NCI-H2196 treated with DMSO at 0.1 percent for 48 hours (cell line): ENCODE results near the gene CDH13.

Experiments used
- DNase-seq: peaks from one replicate; lab custom pipeline; 2025; ENCODE audit not compliant: unreplicated experiment; lab: John Stamatoyannopoulos, UW

The CDH13 gene

DNA sequence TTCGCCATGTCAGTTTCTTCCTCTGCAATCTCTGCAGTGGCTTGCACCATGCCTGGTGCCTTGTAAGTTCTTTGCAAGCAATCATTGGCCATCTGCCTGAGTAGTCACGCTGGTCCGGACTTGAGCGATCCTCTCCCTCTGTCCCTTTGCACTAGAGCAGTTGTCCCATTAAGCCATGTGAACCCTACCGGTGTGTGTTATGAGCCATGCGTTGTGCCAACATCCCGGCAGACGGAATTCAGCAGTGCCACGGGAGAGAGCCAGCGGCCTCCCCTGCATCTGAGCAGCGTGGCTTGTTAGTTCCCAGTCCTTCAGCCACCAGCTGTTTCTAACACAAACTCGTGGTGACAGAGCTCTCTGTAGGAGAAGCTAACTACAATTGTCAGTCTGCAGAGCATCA is 905.9 kb downstream of the CDH13 start:
- DNase-seq: no peak

DNA sequence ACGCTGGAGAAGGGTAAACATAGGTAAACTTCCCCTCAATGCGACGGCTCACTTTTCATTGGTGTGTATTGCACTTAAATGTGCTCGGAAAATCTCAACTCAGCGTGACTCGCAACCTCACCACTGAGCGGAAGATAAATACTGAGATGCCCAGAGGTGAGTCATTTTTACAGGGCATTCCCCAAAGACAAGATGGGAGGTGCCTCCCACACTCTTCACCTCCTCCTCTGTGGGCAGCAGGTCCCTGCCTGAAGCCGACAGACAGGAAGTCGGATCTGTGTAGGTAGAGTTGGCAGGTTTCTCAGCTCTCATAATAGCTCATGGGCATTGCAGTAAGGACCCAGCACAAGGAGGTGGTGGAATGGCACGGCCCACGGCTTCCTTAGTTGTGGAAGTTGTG is 906.4 kb downstream of the CDH13 start:
- peak; percentile 57 for DNase-seq

DNA sequence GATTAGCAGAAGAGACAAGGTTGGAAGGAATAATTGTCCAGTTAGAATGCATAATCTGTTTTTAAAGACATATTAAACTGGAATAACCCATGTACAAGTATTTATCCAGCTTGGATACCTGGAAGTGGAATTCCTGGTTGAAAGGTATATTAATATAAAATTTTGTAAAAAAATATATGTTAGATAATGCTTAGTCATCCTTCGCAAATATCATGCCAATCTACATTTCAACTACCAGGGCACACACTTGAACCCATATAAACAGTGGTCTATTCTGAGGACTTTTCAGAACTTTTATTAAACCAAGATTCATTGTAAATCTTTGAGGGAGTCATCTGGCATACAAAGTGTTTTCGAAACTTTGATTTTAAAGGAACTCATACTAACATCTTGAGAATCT is 911.9 kb downstream of the CDH13 start:
- no peak for DNase-seq

DNA sequence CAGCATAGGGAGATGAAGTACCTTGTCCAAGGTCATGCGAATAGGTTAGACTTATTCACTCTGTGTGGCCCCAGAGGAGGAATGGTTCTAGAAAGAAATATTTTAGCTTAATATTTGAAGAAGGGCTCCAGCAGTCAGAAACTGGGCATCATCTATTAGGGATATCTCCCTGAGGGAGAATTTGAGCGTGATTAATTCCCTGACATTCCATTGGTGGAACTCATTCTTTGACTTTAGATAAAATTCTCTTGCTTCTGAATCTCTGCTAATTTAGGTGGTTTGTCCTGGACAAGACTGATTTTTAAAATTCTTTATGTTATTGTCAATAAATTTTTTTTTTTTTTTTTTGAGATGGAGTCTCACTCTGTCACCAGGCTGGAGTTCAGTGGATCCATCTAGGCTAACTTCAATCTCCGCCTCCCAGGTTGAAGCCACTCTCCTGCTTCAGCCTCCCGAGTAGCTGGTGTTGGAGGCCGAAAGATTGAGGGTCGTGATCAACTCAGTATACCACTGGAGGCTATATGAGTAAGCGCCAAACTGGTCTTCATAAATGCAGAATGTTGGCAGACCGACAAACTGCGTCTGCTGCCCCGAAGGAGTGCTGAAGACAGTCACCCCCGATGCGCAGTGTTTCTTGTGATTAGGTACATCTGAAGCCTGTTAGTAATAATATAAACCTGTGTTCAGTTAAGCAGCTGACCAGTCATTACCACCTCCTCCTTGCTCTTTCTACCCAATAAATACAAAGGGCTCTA is 913.1 kb downstream of the CDH13 start:
- no peak for DNase-seq

DNA sequence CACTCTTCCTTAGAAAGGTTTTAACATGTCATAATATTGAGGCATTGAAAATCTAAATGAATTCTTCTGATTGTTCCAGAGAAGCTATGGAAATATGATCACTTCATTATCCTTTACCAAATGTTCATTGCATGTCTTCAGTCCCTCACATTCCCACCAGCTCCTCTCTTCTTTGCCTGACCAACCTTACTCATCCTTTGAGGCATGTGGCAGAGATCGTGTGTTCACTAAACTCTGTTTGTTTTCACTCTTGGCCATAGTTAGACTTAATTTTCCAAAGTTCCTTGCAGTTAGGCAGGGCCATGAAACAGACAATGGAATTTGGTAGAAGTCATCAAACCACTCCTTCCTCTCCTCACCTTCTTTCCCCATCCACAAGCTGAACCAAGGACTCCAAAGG is 914.5 kb downstream of the CDH13 start:
- no peak for DNase-seq

DNA sequence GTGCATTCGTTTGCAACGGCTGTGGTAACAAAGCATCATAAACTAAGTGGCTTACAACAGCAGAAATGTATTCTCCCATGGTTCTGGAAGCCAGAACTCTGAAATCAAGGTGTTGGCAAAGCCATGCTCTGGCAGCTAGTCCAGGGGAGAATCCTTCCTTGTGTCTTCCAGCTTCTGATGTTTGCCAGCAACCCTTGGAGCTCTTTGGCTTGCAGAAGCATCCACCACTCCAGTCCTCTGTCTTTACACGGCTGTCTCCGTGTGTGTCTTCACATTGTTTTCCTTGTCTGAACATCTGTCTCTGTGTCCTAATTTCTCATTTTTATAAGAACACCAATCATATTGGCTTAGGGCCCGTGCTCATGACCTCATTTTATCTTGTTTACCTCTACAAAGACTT is 915.7 kb downstream of the CDH13 start:
- no peak for DNase-seq

DNA sequence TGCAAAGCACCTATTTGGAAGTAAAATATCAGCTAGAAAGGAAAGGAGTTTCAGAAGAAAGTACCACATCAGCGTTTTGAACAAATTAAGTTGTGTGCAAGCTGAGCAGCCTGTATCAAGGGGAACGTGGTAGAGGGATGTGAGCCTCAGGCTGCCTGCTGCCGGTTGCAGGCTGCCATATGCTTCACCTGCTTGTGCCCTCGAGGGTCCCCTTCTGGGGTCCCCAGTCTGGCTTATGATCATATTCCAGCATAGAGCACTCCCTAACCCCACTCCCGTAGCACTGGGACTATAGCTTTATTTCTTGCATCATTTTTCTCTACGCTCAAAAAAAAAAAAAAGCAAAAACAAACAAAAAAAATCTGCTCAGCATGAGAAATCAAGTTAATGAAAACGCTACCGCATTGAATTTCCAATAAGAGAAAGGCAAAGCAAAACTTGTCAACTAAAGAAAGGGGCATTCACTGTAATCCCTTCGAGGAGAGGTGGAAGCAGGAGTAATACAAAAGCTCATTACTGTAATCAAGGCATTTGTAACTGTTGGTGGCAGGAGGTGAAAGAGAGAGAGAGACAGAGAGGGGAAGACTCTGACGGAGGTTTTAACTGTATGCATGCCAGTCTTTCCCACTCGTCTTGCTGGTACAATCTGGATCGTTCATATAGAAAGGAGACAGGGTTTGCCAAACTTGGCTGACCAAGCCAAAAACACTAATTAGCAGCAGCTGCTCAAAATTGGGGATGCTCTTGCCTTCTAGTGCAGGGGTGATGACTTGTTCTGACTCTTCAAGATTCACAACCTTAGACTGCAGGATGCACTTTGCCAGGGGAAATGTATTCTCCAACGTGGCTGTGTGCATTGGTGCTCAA is 922.8 kb downstream of the CDH13 start:
- no peak for DNase-seq

DNA sequence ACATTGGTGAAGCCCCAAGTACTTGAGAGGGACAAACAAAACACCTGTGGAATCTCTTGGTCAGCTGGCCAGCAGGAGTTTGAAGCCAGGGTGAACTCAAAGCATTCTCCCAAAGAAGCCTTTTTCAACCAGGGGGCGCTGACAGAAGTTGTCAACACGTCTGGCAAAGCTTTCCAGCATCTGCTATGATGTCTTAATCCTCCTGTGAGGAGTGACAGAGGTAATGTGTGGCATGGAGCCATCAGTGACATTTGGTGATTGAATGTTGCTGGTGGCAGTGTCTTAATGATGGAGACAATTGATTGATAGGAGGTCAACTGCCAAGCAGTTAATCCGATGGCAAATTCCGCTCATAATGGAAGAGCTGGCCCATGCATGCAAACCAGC is 923.4 kb downstream of the CDH13 start:
- DNase-seq: no peak

DNA sequence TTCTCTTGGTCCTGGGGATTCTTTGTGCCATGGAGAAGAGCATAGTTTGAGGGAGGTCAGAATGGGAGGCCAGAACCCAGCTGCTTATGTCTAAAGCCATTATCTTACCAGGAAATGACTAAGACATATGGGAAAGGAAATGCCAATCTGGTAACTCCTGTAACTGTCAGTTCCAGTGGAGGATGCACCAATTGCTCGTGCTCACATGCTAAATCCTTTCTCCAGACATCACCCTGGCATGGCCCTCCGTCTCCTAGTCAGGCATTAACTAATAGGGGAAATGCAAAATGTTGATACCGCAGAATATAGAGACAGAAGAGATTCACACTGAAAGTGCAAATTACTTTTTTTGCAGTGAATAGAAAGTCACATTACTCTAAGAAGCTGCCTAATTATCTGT is 925.5 kb downstream of the CDH13 start:
- DNase-seq: no peak

DNA sequence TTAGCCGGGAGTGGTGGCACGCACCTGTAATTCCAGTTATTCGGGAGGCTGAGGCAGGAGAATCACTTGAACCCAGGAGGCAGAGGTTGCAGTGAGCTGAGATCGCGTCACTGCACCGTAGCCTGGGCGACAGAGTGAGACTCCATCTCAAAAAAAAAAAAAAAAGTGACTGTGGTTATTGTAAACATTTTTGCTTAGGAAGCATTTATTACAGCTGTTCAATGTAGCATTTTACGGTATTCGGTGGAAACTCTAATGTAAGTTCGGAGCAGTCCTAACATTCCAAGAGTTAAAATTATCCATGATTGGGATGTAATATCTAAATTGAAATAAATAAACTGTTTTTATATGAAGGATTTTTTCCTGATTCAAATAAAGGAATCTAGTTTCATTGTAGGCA is 926.2 kb downstream of the CDH13 start:
- no peak for DNase-seq

DNA sequence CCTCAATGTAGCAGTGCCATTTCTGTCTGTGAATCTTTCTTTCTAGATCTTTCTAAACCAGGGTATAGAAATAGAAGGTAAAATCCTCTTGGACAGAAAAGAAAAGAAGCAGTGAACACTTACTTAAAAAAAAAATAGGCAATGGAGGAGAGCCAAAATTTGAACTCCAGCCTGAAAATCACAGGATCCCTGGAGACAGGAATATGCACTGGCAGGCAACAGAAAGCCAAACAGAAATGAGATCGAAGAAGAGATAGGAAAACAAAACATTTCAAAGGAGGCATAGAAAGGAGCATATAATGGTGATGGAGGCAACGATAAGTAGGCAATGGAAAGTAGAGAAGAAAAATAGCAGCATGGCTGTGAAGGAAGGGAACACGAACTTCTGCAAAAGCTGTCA is 927.3 kb downstream of the CDH13 start:
- DNase-seq: no peak

DNA sequence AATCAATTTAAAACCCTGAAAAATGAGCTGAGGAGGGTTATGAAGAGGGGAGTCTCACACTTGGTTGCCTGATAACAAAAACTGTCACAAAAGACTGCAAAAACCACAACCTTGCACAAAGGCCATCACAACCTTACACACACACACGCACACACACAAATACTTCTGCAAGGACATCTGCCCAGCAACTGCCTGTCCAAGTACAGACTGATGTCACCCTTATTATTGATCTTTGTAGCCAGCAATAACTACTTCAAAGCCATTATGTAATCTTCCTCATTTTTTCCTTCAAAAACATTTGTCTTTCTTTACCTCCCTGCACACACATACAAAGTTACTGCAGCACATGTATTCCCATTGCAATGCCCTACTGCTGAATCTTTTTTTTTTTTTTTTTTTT is 927.8 kb downstream of the CDH13 start:
- no peak for DNase-seq

DNA sequence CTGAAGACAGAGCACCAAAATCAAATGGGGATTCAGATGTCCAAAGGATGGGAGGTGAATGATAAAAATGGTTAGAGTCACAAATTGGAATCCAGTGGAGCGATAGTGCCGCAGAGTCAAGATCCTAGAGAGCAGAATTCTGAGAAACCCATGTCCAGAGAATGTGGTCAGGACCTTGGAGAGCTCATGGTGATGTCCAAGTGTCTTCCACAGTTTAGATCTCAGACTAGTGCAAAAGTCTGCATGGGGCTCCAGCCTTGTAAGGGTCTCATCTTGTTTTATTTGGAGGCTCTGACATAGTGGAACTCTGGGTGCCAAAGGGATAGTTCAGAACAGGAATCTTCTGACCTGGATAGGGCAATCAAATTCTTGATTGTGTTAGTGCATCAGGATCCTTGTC is 935.1 kb downstream of the CDH13 start:
- no peak for DNase-seq

DNA sequence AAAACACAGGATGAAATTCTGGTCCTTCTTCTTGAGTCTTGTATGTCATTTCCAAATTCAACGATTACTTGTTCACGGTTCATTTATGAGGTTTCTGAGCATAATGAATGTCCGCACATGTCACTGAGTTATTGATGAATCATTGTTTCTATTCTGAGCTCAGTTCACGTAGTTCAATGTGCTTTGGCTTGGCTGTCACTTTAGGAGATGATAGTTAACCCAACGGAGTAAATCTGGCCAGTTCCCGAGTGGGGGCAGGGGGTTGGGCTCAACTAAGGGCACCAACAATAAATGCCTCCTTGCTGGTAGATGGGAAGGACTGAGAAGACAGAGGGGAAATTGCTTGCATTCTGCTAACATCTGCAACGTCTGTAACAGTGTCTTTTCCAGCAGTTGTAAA is 941.6 kb downstream of the CDH13 start:
- no peak for DNase-seq

DNA sequence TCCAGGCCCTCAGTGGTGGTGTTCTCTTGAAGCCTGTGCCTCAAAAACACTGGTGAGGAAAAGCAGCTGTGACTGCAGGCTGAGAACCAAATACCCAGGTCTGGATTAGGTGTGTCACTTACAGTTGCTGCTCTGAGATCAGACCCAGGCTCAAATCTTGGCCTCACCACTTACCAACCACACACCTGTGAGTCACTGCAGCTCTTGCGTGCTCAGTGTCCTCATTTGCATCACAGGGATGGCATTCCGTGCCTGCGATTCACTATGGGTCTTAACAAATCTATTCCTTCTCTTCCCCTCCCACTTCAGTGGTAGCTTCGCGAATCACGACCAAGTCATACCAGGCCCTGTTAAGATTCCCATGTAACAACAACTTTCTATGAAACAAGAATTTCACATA is 947.6 kb downstream of the CDH13 start:
- DNase-seq: no peak

DNA sequence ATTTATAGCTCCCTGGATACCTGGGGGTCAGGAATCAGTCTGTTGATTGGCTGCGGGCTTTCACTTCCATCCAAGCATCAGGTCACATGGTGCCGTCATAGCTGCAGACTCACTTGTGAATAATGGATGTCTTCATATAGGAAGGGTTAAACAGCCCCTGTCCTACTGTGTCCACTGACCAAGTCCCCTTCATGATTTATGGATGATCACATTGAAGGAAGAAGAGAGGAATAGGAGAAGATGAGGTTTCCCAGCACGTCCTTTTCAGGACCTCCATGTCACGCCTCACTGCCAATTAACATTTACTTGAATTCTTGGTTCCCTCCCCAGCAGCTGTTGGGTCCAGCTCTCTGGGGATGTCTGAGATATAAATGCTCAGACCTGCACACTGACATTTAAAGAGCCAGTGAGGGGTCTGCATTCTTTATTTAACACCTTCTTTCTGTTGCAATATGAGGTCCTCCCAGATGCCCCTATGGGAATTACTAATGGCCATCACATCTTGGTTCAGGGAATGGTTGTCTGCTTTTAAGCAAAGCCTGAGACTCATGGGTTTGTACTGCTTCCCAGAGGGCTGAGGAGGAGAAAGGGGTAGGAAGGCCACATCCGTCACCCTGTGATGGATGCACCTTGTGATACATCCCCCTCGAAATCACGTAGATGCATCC is 950.4 kb downstream of the CDH13 start:
- DNase-seq: no peak

DNA sequence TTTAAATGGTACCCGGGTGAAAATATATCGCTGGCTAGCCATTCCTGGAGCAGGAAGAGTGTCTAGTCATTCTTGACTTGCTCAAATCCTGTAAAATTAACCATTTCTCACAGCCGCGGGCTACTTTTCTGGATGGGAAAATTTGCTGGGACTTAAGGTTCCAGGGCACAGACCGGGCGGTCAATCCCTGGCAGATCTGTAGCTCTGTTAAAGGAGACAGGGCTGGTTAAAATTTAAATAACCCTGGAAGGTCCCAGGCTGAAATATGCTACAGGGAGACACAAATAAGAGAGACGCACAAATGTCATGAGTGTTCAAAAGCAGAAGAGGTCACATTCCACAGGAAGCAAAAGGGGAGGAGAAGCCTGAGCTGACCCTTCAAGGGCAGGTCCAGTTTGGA is 951.4 kb downstream of the CDH13 start:
- no peak for DNase-seq

DNA sequence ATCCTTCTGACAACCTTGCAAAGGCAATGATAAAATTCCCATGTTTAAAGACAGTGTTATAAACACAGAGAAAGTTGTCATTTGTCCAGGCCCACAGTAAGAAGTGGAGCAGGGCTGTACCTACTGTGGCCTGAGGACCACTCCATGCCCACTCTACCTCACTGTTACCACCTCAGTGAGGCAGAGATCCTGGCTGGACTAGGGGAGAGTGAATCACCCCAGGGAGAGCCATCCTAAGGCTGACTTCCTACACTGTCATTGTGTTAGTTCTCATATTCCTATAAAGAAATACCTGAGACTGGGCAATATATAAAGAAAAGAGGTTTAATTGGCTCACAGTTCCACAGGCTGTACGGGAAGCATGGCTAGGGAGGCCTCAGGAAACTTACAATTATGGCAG is 952.3 kb downstream of the CDH13 start:
- no peak for DNase-seq

DNA sequence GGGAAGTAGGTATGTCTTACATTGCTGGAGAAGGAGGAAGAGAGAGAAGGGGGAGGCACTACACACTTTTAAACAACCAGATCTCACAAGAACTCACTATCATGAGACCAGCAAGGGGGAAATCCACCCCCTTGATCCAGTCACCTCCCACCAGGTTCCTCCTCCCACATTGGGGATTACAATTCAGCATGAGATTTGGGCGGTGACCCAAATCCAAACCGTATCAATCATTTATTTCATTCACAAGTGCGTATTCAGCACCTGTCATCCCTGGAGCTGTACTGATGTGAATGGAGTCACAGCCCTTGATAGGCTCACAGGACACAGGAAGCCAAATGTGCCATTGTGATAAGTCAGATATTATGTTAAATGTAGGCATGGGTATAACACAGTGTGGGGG is 952.7 kb downstream of the CDH13 start:
- DNase-seq: no peak

DNA sequence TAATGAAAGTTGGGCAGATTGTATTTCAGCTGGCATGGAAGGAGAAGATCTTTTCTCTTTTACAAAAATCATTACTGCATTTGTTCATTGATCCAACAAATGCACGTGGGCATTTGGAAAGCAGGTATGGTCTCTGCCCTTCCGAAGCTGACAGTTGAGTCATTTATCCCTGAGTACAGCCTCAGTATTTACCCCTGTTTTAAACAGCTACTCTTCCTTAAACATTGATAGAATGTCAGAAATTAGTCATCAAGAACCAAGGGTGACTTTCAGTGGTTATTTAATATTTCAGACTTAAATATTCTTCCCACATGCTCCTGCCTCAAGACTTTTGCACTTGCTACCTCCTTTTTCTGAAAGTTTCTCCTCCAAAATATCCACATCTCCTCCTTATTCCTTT is 954.3 kb downstream of the CDH13 start:
- no peak for DNase-seq

DNA sequence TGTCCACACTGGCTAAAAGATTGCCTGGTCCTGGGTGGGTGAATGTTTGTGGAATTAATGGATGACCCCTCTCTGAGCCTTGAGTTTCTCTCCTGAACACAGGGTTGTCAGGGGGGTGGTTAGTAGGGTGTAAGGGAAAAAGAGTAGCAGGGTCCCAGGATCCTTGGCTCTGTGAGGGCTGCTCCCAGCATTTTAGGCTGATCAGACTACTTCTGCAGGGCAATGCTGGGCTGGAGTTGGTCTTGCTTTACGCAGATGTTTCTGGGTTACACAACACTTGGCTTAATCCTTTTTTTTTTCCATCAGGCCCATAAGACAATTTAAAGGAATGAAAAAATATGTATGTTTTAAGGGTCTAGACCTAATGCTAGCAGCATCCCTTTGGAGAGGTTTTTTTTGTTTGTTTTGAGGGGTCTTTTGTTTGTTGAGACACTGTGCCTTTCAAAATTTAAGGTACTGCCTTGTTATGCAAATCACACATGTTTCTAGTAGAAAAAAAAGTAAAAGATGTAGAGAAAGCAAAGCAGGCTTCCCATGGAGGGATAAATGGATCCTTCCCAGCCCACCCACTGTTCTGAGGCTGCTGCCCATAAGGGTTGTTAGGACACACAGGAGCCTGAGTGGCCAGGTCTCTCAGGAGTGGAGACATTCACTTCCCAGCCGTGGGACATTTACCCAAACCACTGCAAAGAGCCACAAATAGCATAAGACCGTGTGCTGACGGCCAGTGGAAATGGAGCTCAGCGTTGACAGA is 955.4 kb downstream of the CDH13 start:
- DNase-seq: no peak
